HepG2 (cell line): ENCODE results near the gene ALDOA. TPM values are rescaled to one million over a fixed set of nuclear protein-coding genes. Genes with fewer than 3 reads are reported as not detected.
A peak's percentile ranks its signal among the peaks of the same experiment; 100 is the strongest.

Experiments
- GMEB1 ChIP-seq: sonication (generic); formaldehyde crosslinking; IDR thresholded peaks from 2 replicates; pipeline ENCODE4 v1.5.1; 2020; ENCODE audit warnings: missing genetic modification reagents, mild to moderate bottlenecking, borderline replicate concordance
- HMG20A ChIP-seq: IDR thresholded peaks from 2 replicates; pipeline ENCODE4 v1.6.1; 2016; ENCODE audit warnings: borderline replicate concordance
- KAT7 ChIP-seq: IDR thresholded peaks from 2 replicates; pipeline ENCODE4 v1.6.1; 2018; ENCODE audit warnings: borderline replicate concordance, missing compliant biosample characterization
- MEIS2 ChIP-seq: sonication (generic); formaldehyde crosslinking; IDR thresholded peaks from 2 replicates; pipeline ENCODE4 v1.9.0; 2021; ENCODE audit warnings: mild to moderate bottlenecking, missing genetic modification reagents
- PCBP1 ChIP-seq: fragments of 200-400 bp; formaldehyde crosslinking; IDR thresholded peaks from 2 replicates; pipeline ENCODE4 v1.6.1; 2017; ENCODE audit warnings: mild to moderate bottlenecking, low read depth, low read length, borderline replicate concordance
- SMARCE1 ChIP-seq: fragments of 450-650 bp; IDR thresholded peaks from 2 replicates; pipeline ENCODE4 v1.6.1; 2017; ENCODE audit warnings: borderline replicate concordance
- SP2 ChIP-seq: sonication (generic); formaldehyde crosslinking; IDR thresholded peaks from 2 replicates; pipeline ENCODE4 v1.5.1; 2020; ENCODE audit warnings: mild to moderate bottlenecking, missing genetic modification reagents
- SSRP1 ChIP-seq: IDR thresholded peaks from 2 replicates; pipeline ENCODE4 v1.6.1; 2016; ENCODE audit warnings: control low read depth
- TMF1 ChIP-seq: sonication (generic); formaldehyde crosslinking; IDR thresholded peaks from 2 replicates; pipeline ENCODE4 v1.8.1; 2022; ENCODE audit warnings: low read depth, missing genetic modification reagents
- USF2 ChIP-seq, 2 experiments: sonication (generic) in 1 of 2; formaldehyde crosslinking in 1 of 2; IDR thresholded peaks; 2 replicates each; pipeline versions ENCODE4 v1.5.1 to v1.6.1; 2011 to 2020; ENCODE audit warnings: borderline replicate concordance in 1 of 2, low read depth in 1 of 2, low read length in 1 of 2, mild to moderate bottlenecking in 1 of 2, missing genetic modification reagents in 1 of 2, moderate library complexity in 1 of 2
- YY1 ChIP-seq: IDR thresholded peaks from 2 replicates; pipeline ENCODE4 v1.6.1; 2011; ENCODE audit warnings: low read length, low read depth, moderate library complexity, mild to moderate bottlenecking; ENCODE audit not compliant: insufficient read depth, insufficient replicate concordance
- ZNF205 ChIP-seq: IDR thresholded peaks from 2 replicates; pipeline ENCODE4 v1.6.1; 2018; ENCODE audit warnings: missing biosample characterization, missing genetic modification reagents
- ZNF549 ChIP-seq: sonication (generic); formaldehyde crosslinking; IDR thresholded peaks from 2 replicates; pipeline ENCODE4 v1.5.0; 2020; ENCODE audit warnings: missing genetic modification reagents
- ZNF615 ChIP-seq: sonication (generic); formaldehyde crosslinking; IDR thresholded peaks from 2 replicates; pipeline ENCODE4 v1.5.0; 2020; ENCODE audit warnings: mild to moderate bottlenecking, missing genetic modification reagents, borderline replicate concordance
- ZNF784 ChIP-seq: sonication (generic); formaldehyde crosslinking; IDR thresholded peaks from 2 replicates; pipeline ENCODE4 v1.5.1; 2020; ENCODE audit warnings: missing genetic modification reagents, mild to moderate bottlenecking, borderline replicate concordance
- polyA plus RNA-seq, 8 experiments: library from polyadenylated mRNA; depleted of rRNA in 3 of 8; stranded (reverse) in 7 of 8; unstranded in 1 of 8; fragments of >200 nt; fragmentation: Illumina TruSeq in 4 of 8; extraction: Trizol in 4 of 8; gene quantifications; 2 replicates each; pipeline versions ENCODE4 v1.2.1 to v1.2.3, GENCODE V29; 2011 to 2016; ENCODE audit warnings: low read depth in 4 of 8, missing spikeins in 1 of 8, mixed read lengths in 1 of 8; ENCODE audit not compliant: insufficient read depth in 1 of 8
- total RNA-seq, 5 experiments: library from RNA; depleted of rRNA; stranded (reverse); fragments of >200 nt; fragmentation: Illumina TruSeq; extraction: Trizol; gene quantifications; 2 replicates each; pipeline ENCODE4 v1.2.3, GENCODE V29; 2016; ENCODE audit warnings: low read depth in 1 of 5
- TF ChIP-seq, protein P1 (sequence below): sonication (generic); formaldehyde crosslinking; IDR thresholded peaks from 2 replicates; pipeline ENCODE4 v1.5.0; 2020; ENCODE audit warnings: mild to moderate bottlenecking, missing genetic modification reagents
- TF ChIP-seq, protein P2 (sequence below): sonication (generic); formaldehyde crosslinking; IDR thresholded peaks from 2 replicates; pipeline ENCODE4 v1.9.0; 2021; ENCODE audit warnings: missing genetic modification reagents, mild to moderate bottlenecking, borderline replicate concordance
- TF ChIP-seq, protein P3 (sequence below): sonication (generic); formaldehyde crosslinking; IDR thresholded peaks from 2 replicates; pipeline ENCODE4 v1.5.0; 2020; ENCODE audit warnings: mild to moderate bottlenecking, missing genetic modification reagents

The ALDOA gene
- total and polyA plus RNA-seq, 2 of the 13 experiments (the other 11 are each of a cell fraction or from before 2014, with no cell fraction given), result 925 to 1,884 TPM

DNA sequence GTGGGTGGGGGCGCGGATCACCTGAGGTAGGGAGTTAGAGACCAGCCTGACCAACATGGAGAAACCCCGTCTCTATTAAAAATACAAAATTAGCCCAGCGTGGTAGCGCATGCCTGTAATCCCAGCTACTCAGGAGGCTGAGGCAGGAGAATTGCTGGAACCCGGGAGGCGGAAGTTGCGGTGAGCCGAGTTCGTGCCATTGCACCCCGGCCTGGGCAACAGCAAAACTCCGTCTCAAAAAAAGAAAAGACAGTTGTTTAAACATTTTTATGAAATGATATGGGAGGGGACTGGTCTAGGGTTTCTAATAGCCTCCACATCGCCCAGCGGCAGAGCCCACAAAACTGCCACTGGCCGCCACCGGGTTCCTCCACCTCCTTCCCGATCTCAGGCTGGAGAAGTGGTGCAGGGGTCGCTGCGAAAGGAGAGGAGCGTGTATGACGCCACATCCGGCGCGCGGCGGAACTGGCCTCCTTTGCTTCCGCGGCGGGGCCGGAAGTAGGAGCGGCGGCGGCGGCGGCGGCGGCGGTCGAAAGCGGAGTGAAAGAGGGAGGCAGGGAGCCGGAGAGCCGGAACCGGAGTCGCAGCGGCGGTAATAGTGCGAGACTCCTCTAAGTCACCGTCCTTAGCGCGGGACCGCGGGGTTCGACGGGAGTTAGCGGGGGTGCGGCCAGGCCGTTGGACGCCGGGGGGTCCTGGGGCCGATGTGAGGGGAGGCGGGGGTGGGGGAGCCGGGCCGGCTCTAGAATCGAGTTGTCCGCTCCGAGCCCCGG, 10.1 kb downstream of the ALDOA start, which contains the start of gene PPP4C (continued):
- no peak; the same call in none of the 2 replicates for TF ChIP-seq TMF1 (CRISPR knock-in tag)
- no peak for TF ChIP-seq USF2 (IDR thresholded peaks at IDR 0.05; ENCODE audit: low read depth, low read length)
- TF ChIP-seq USF2 (CRISPR knock-in tag; IDR thresholded peaks at IDR 0.05; ENCODE audit: borderline replicate concordance), result peak; percentile 32; the same call in 1 of the 2 replicates
- TF ChIP-seq ZNF549 (CRISPR knock-in tag), result no peak
- peak; percentile 50; the same call in 1 of the 2 replicates for TF ChIP-seq ZNF784 (CRISPR knock-in tag)
- TF ChIP-seq YY1, result peak; percentile 64
- TF ChIP-seq, protein P1, sequence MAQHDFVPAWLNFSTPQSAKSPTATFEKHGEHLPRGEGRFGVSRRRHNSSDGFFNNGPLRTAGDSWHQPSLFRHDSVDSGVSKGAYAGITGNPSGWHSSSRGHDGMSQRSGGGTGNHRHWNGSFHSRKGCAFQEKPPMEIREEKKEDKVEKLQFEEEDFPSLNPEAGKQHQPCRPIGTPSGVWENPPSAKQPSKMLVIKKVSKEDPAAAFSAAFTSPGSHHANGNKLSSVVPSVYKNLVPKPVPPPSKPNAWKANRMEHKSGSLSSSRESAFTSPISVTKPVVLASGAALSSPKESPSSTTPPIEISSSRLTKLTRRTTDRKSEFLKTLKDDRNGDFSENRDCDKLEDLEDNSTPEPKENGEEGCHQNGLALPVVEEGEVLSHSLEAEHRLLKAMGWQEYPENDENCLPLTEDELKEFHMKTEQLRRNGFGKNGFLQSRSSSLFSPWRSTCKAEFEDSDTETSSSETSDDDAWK (CRISPR knock-in tag), result no peak
- peak; percentile 73; the same call in 1 of the 2 replicates for TF ChIP-seq KAT7
- TF ChIP-seq GMEB1, result peak; percentile 86
- TF ChIP-seq SMARCE1, result no peak
- TF ChIP-seq, protein P2, sequence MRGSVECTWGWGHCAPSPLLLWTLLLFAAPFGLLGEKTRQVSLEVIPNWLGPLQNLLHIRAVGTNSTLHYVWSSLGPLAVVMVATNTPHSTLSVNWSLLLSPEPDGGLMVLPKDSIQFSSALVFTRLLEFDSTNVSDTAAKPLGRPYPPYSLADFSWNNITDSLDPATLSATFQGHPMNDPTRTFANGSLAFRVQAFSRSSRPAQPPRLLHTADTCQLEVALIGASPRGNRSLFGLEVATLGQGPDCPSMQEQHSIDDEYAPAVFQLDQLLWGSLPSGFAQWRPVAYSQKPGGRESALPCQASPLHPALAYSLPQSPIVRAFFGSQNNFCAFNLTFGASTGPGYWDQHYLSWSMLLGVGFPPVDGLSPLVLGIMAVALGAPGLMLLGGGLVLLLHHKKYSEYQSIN, result no peak
- peak; percentile 59 for TF ChIP-seq MEIS2 (CRISPR knock-in tag)
- TF ChIP-seq ZNF615 (CRISPR knock-in tag), result no peak
- TF ChIP-seq, protein P3, sequence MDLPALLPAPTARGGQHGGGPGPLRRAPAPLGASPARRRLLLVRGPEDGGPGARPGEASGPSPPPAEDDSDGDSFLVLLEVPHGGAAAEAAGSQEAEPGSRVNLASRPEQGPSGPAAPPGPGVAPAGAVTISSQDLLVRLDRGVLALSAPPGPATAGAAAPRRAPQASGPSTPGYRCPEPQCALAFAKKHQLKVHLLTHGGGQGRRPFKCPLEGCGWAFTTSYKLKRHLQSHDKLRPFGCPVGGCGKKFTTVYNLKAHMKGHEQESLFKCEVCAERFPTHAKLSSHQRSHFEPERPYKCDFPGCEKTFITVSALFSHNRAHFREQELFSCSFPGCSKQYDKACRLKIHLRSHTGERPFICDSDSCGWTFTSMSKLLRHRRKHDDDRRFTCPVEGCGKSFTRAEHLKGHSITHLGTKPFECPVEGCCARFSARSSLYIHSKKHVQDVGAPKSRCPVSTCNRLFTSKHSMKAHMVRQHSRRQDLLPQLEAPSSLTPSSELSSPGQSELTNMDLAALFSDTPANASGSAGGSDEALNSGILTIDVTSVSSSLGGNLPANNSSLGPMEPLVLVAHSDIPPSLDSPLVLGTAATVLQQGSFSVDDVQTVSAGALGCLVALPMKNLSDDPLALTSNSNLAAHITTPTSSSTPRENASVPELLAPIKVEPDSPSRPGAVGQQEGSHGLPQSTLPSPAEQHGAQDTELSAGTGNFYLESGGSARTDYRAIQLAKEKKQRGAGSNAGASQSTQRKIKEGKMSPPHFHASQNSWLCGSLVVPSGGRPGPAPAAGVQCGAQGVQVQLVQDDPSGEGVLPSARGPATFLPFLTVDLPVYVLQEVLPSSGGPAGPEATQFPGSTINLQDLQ (CRISPR knock-in tag), result peak; percentile 68; the same call in 1 of the 2 replicates
- TF ChIP-seq HMG20A (CRISPR knock-in tag), result no peak
- no peak; the same call in 1 of the 2 replicates for TF ChIP-seq SP2 (CRISPR knock-in tag)
- TF ChIP-seq SSRP1 (CRISPR knock-in tag), result no peak; the same call in 1 of the 2 replicates
- no peak for TF ChIP-seq PCBP1
- TF ChIP-seq ZNF205, result no peak
